Retina (tissue), 1 donor: ENCODE results near the gene KRTAP9-1.
"Not testable (repeated sequence)": the region's sequence is repeated elsewhere in the genome, so short reads cannot be mapped to it uniquely, and the experiment has no call there.

ENCODE experiments used
- DNase-seq: peaks from one replicate; pipeline ENCODE4 v3.0.0-alpha.2; 2016

KRTAP9-1 gene, protein sequence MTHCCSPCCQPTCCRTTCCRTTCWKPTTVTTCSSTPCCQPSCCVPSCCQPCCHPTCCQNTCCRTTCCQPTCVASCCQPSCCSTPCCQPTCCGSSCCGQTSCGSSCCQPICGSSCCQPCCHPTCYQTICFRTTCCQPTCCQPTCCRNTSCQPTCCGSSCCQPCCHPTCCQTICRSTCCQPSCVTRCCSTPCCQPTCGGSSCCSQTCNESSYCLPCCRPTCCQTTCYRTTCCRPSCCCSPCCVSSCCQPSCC

DNA sequence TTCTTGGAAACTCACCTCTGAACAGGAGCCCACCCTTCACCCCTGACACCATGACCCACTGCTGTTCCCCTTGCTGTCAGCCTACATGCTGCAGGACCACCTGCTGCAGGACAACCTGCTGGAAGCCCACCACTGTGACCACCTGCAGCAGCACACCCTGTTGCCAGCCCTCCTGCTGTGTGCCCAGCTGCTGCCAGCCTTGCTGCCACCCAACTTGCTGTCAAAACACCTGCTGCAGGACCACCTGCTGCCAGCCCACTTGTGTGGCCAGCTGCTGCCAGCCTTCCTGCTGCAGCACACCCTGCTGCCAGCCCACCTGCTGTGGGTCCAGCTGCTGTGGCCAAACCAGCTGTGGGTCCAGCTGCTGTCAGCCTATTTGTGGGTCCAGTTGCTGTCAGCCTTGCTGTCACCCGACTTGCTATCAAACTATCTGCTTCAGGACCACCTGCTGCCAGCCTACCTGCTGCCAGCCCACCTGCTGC, at the start of gene KRTAP9-1:
Gene KRTAP9-1, plus strand, starts transcription at position 51 of the 482 bp plus-strand sequence. Its CDS starts 0 bp downstream, at position 51.
- DNase-seq: not testable (repeated sequence)

DNA sequence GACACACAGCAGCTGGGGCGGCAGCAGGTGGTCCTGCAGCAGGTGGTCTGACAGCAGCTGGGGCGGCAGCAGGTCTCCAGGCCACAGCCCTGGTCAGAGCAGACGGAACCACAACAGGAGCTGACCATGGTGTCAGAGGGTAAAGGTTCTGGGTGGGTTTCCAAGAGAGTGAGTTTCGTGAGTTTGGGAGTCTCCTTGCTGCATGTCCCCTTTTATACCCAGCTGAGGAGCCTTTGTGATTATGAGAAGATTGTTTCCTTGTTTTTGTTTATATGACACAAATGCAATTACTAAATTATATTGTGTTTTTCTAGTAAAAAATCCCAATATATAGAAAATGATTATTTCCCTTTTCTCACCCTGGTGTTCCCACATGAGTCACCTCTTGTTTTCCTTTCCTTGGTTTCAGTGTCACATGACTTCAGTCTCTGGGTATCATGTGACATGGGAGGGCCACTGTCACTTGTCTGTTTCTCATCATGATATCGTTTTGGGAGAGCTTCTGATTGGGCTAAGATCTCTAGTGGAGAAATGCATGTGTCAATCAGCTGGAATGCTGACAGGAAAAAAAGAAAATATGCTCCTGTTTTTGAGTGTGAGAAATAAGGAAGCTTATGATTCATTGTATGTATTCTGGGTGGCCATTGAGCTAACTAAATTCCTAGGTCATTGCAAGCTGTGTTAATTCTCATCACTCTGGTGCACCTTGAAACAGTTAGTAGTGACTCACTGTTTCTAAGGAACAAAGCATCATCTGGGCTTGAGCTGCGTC, 49.1 kb upstream of the KRTAP9-1 start, which contains the start of gene KRTAP4-6:
Gene KRTAP4-6, minus strand, starts transcription at position 185 of the 772 bp plus-strand sequence. Its CDS starts 57 bp downstream, at position 128.
- no peak for DNase-seq

GRCh38 chr17:41141361-41141760, 48.3 kb upstream of the KRTAP9-1 start:
- DNase-seq: no peak

- DNase-seq: no peak
These were observed 44.8 kb upstream of the KRTAP9-1 start for GRCh38 chr17:41144846-41145245.

DNA sequence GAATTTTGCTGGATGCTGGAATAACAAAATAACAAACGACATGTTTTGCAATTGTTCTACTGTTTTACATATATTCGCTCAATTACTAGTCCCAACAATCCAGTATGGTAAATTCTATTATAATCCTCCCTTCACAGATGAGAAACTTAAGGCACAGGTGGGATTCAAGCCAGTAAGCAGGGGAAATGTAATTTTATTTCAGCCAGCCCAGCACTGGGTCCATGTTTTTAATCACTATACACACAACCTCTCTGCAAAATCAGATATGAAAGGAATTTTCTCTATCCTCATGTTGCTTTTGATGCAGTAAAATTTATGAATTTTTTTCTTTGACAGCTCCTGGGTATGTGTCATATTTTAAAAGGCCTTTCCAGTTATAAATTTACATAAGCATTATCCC, 44.4 kb upstream of the KRTAP9-1 start:
- DNase-seq: no peak

GRCh38 chr17:41147531-41148204, 42.0 kb upstream of the KRTAP9-1 start:
- DNase-seq: no peak

GRCh38 chr17:41148971-41149651, 40.6 kb upstream of the KRTAP9-1 start:
- DNase-seq: peak; percentile 18

GRCh38 chr17:41149652-41149985, 40.1 kb upstream of the KRTAP9-1 start, which contains the start of gene KRTAP4-5:
KRTAP4-5 (minus strand) TSS chr17:41149825; CDS start chr17:41149767, 58 bp downstream.
- DNase-seq: no peak

DNA sequence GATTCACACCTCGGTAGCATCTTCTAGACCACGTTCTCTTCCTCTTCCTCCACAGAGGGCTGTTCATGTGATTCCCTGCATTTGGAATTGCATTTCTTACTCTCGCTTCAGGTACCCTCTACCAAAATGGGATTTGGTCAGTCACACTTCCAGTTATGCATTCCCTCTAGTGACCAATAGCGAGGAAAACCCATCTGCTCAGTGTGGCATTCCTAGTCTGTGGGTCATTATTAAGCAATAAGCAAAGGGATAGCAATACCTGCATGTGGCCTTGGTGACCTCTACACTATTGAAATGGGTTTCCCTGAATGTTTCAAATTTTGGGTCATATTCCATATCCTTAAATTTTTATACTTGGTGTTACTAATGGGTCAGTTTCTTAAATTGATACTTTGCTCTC, 39.7 kb upstream of the KRTAP9-1 start:
- DNase-seq: no peak

DNA sequence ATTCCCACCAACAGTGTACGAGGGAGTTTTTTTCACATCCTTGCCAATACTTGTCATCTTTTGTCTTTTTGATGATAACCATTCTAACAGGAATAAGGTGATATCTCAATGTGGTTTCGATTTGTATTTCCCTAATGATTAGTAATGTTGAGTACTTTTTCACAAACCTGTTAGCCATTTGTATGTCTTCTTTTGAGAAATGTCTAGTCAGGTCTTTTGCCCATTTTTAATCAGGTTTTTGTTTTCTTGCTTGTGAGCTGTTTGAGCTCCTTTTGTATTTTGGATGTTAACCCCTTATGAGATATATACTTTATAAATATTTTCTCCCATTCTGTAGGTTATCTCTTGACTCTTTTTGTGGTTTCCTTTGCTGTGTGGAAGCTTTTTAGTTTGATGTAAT, 38.2 kb upstream of the KRTAP9-1 start:
- no peak for DNase-seq

- DNase-seq: no peak
These were observed 35.8 kb upstream of the KRTAP9-1 start for GRCh38 chr17:41153856-41154255.

GRCh38 chr17:41160190-41160589, 29.5 kb upstream of the KRTAP9-1 start:
- DNase-seq: not testable (repeated sequence)

DNA sequence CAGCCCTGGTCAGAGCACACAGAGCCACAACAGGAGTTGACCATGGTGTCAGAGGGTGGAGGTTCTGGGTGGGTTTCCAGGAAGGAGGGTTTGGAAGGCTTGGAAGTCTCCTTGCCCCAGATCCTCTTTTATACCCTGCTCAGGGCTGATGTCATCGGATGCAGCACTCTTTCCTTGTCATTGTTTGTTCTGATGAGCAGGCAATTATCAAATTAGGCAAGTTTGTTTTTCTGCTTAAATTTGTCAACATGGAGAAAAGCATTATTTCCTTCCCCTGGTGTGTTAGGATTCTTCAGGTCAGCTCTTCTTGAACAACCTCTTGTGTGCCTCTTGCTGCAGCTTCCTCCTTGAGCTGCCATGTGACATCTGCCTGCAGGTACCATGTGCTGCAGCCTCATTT, 29.0 kb upstream of the KRTAP9-1 start, which contains the start of gene KRTAP4-4:
Gene KRTAP4-4, minus strand, starts transcription at position 101 of the 400 bp plus-strand sequence. Its CDS starts 57 bp downstream, at position 44.
- DNase-seq: no peak

DNA sequence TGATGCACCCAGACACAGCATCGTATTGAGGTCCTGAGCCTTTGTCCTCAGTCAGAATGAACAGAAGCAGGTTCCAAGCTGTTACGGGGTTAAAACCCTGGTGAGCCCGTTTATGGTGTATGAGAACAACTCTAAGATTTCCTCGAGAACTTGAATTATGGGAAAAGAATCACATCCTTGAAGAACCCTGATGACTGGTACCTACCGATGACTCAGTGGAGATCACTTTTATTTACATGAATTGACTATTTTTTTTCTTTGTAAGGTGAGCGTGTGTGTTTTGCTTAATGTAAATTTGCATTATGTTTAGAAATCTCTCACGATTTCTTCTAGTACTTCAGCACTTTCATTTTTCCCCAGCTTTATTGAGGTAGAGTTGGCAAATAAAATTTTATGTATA, 25.9 kb upstream of the KRTAP9-1 start:
- DNase-seq: no peak

DNA sequence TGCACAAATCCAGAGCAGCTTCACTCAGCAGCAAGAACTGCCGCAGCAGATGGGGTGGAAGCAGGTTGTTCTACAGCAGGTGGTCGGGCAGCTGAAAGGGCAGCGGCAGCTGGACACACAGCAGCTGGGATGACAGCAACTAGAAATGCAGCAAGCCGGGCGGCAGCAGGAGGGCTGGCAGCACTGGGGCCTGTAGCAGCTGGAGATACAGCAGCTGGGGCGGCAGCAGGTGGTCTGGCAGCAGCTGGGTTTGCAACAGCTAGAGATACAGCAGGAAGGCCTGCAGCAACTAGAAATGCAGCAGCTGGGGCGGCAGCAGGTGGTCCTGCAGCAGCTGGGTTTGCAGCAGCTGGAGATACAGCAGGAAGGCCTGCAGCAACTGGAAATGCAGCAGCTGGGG, 22.1 kb upstream of the KRTAP9-1 start:
- DNase-seq: no peak

DNA sequence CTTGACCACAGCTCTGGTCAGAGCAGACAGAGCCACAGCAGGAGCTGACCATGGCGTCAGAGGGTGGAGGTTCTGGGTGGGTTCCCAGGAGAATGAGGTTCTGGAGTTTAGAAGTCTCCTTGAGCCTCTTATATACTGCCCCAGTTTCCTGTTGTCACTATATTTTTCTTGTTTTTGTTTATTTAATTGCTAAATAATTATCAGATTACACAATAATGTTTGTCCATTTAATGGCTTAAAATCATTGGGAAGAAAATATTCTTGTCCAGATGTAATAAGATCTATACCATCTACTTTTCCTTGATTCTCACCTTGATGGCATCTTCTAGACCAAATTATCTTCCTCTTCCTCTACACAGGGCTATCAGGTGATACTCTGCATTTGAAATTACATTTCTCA, 21.6 kb upstream of the KRTAP9-1 start, which contains the start of gene KRTAP4-3:
Gene KRTAP4-3, minus strand, starts transcription at position 101 of the 400 bp plus-strand sequence. Its CDS starts 49 bp downstream, at position 52.
- DNase-seq: no peak

DNA sequence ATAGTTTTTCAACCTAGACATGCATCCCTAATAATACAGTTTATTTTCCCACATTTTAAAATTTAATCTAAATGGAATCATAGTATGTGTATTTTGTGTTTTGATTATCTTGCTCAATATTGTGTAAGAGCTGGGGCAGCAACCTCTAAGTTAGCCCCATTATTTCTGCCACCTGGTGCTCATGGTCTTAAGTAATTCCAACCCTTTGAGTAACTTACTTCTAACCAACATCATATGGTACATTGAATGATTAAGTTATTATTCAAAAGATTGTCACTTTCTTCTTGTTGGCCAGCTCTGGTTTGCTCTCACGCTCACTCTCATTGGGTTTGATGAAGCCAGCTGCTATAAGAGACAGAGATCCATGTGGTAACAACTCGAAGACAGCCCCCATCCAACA, 17.8 kb upstream of the KRTAP9-1 start:
- no peak for DNase-seq

DNA sequence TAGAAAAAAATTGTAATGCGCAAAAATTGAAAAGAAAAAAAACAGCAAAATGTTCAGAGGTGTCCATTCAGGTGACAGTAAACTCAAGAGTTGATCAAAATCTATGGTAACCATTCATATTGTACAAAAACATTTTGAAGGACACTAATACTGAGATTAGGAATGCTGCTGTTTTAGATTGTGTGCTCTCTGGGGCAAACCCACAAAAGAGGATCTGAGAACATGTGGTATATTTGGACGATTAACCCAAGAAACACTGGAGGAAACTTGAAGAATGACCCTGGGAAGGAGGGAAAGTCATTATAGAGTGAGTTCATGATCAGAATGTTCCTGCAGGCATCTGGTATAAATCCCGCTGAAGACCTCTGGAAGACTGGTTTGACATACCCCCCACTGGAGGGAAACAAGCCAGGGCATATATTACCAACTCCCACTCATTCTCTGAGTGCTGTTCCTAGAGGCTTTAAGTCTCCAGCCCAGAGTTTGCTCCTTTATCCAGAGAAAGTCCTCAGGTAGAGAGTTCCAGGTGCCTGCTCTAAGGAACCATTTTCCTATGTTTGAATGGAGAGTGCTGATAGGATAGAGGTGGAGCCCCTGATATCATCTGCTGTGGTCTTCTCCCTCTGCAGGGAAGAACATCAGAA, 12.8 kb upstream of the KRTAP9-1 start:
- no peak for DNase-seq

DNA sequence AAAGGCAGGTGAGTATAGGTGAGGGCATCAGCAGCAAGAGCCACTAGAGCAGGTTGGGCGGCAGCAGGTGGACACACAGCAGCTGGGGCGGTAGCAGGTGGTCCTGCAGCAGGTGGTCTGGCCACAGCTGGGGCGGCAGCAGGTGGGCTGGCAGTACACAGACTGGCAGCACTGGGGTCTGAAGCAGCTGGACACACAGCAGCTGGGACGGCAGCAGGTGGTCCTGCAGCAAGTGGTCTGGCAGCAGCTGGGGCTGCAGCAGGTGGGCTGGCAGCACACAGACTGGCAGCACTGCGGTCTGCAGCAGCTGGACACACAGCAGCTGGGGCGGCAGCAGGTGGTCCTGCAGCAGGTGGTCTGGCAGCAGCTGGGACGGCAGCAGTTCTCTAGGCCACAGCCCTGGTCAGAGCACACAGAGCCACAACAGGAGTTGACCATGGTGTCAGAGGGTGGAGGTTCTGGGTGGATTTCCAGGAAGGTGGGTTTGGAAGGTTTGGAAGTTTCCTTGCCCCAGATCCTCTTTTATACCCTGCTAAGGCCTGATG, 11.9 kb upstream of the KRTAP9-1 start, which contains the start of gene KRTAP4-2:
Gene KRTAP4-2, minus strand, starts transcription at position 495 of the 545 bp plus-strand sequence. Its CDS starts 57 bp downstream, at position 438.
- DNase-seq: no peak

GRCh38 chr17:41178341-41178740, 11.3 kb upstream of the KRTAP9-1 start:
- no peak for DNase-seq

DNA sequence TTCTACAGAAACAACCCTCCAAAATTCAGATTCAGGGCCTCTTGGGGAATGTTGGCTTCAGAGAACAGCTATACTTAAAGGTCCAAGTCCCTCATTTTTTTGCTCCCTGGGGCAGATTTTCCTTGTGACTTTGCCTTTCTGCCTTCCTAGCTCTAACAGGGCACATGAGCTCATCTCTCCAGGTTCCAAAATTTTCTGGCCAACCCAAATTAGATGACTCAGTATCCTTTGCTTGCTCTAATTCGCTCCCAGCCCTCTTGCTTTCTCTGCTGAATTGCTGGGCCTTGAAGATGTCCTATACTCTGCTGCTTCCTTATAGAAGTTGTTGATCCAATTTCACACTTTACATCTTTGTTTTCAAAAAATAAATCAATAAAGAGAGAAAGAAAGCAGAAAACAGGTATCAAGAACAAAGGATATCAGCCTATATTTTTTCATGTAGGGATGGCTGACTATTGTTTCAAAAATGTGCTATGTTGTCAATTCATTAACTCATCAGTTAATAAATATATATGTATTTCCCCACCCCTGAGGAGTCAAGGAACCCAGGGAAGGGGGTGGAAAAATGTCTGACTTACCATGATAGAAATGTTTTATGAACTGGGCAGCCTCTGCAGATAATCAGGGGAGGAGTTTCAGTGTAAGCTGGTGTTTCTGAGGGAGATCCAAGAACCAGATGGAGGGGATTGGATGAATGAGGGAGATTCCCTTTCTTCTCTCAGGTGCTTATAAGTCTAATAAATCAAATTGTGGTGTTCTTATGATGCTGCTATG, 10.7 kb upstream of the KRTAP9-1 start:
- DNase-seq: no peak
